ENCODE measurements around the gene SKA2.
"Not testable (repeated sequence)": the region's sequence is repeated elsewhere in the genome, so short reads cannot be mapped to it uniquely, and the experiment has no call there.

The SKA2 gene

DNA sequence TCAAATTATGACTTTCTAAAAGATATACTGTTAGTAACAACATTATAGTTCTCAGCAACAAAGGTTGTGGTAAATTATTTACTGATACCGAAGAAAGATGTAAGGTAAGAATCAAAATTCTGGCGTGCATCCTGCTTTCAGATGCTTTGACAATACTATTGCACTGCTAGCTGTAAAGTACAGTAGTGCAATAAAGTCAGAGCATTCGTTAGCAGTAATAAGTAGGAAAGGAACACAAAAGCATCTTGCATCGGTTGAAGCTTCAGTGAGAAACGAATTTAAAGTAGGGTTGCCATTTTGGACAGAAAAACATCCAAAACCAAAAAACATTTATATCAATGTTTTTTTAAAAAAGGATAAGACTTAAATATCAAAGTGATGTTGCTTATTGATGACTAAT is 4.0 kb downstream of the SKA2 start:
- in situ Hi-C loops (cut with HindIII; ENCODE audit: low pct_ligation_motif_present, low sequenced_read_pairs), result no loop called here
- peak overlapping the region; percentile 78 for H3K27ac ChIP-seq
- DNase-seq, result no peak
- no peaks in the 10 kb centered on the region for H3K27me3 ChIP-seq (replicated peaks)
- no peaks in the 10 kb centered on the region for H3K36me3 ChIP-seq (replicated peaks)
- H3K4me3 ChIP-seq (ENCODE audit: low read depth, low read length), result no peak overlapping the region
- no peak for TF ChIP-seq CTCF (IDR thresholded peaks at IDR 0.05; ENCODE audit: low read depth, low read length, missing control alignments)

GRCh38 chr17:59149841-59150511 is 5.0 kb downstream of the SKA2 start:
- in situ Hi-C loops (cut with HindIII; ENCODE audit: low pct_ligation_motif_present, low sequenced_read_pairs), result no loop called here
- no peak overlapping the region for H3K4me3 ChIP-seq (ENCODE audit: low read depth, low read length)
- no peak for DNase-seq
- TF ChIP-seq CTCF (IDR thresholded peaks at IDR 0.05; ENCODE audit: low read depth, low read length, missing control alignments), result no peak
- no peak overlapping the region for H3K27ac ChIP-seq
- H3K36me3 ChIP-seq (replicated peaks), result no peaks in the 10 kb centered on the region
- no peaks in the 10 kb centered on the region for H3K27me3 ChIP-seq (replicated peaks)

DNA sequence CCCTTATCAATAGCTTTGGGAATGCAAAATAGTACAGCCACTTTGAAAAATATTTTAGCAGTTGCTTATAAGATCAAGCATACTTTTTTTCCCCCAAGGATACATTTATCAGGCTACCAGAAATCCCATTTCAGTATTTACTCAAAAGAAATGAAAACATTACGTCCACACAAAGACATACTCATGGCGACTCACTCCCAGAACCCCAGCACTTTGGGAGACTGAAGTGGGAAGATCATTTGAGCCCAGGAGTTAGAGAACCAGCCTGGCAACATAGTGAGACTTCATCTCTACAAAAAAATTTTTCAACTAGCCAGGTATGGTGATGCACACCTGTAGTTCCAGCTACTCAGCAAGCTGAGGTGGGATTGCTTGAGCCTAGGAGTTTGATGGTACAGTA is 5.9 kb downstream of the SKA2 start:
- Histone ChIP-seq H3K36me3 (replicated peaks) (no peaks in the 10 kb centered on the region), H3K27me3 (replicated peaks) (no peaks in the 10 kb centered on the region), H3K4me3 (ENCODE audit: low read depth, low read length) (no peak overlapping the region), H3K27ac (no peak overlapping the region)
- in situ Hi-C loops (cut with HindIII; ENCODE audit: low pct_ligation_motif_present, low sequenced_read_pairs), result no loop called here
- no peak for DNase-seq
- TF ChIP-seq CTCF (IDR thresholded peaks at IDR 0.05; ENCODE audit: low read depth, low read length, missing control alignments), result no peak

- Histone ChIP-seq H3K4me3 (ENCODE audit: low read depth, low read length) (no peak overlapping the region), H3K36me3 (replicated peaks) (no peaks in the 10 kb centered on the region), H3K27me3 (replicated peaks) (no peaks in the 10 kb centered on the region), H3K27ac (no peak overlapping the region)
- no peak for TF ChIP-seq CTCF (IDR thresholded peaks at IDR 0.05; ENCODE audit: low read depth, low read length, missing control alignments)
- DNase-seq, result no peak
- in situ Hi-C loops (cut with HindIII; ENCODE audit: low pct_ligation_motif_present, low sequenced_read_pairs), result no loop called here
Observed at GRCh38 chr17:59145571-59146096, 9.4 kb downstream of the SKA2 start.

GRCh38 chr17:59141860-59142259 is 13.1 kb downstream of the SKA2 start:
- DNase-seq, result no peak
- H3K4me3 ChIP-seq (ENCODE audit: low read depth, low read length), result no peak overlapping the region
- TF ChIP-seq CTCF (IDR thresholded peaks at IDR 0.05; ENCODE audit: low read depth, low read length, missing control alignments), result no peak
- H3K27ac ChIP-seq, result no peak overlapping the region
- in situ Hi-C loops (cut with HindIII; ENCODE audit: low pct_ligation_motif_present, low sequenced_read_pairs), result no loop called here
- H3K36me3 ChIP-seq (replicated peaks), result no peaks in the 10 kb centered on the region
- H3K27me3 ChIP-seq (replicated peaks), result no peaks in the 10 kb centered on the region

DNA sequence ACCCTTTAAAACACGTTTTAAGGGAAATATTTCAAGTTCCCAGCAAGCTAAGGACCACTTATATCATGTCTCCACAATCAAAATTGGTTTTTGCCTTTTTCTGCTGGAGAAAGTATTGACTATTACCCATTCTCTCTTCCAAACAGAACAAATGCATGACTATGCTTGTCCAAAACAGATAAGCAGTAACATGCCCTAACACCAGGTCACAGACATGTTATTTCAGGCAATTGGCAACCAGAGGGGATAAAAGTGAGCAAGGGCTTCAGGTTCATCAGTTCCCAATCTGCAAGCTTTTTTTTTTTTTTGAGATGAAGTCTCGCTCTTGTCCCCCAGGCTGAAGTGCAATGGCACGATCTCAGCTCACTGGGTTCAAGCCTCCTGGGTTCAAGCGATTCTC is 15.0 kb downstream of the SKA2 start:
- no peaks in the 10 kb centered on the region for H3K36me3 ChIP-seq (replicated peaks)
- H3K4me3 ChIP-seq (ENCODE audit: low read depth, low read length), result no peak overlapping the region
- H3K27ac ChIP-seq, result no peak overlapping the region
- DNase-seq, result no peak
- no peaks in the 10 kb centered on the region for H3K27me3 ChIP-seq (replicated peaks)
- in situ Hi-C loops (cut with HindIII; ENCODE audit: low pct_ligation_motif_present, low sequenced_read_pairs), result no loop called here
- no peak for TF ChIP-seq CTCF (IDR thresholded peaks at IDR 0.05; ENCODE audit: low read depth, low read length, missing control alignments)

DNA sequence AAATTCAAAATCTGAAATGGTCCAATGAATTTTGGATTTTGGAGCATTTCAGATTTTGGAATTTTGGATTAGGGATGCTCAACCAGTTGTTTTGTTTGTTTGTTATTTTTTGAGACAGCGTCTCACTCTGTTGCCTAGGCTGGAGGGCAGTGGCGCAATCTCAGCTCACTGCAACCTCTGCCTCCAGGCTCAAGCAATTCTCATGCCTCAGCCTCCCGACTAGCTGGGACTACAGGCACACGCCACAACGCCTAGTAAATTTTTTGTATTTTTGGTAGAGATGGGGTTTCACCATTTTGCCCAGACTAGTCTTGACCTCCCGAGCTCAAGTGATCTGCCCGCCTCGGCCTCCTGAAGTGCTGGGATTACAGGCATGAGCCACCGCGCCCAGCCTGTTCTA is 16.6 kb downstream of the SKA2 start:
- in situ Hi-C loops (cut with HindIII; ENCODE audit: low pct_ligation_motif_present, low sequenced_read_pairs); H3K36me3 ChIP-seq (replicated peaks); H3K27ac ChIP-seq; H3K4me3 ChIP-seq (ENCODE audit: low read depth, low read length); H3K27me3 ChIP-seq (replicated peaks); DNase-seq: not testable (repeated sequence)
